ENCODE measurements around the gene TACC3.

DNA sequence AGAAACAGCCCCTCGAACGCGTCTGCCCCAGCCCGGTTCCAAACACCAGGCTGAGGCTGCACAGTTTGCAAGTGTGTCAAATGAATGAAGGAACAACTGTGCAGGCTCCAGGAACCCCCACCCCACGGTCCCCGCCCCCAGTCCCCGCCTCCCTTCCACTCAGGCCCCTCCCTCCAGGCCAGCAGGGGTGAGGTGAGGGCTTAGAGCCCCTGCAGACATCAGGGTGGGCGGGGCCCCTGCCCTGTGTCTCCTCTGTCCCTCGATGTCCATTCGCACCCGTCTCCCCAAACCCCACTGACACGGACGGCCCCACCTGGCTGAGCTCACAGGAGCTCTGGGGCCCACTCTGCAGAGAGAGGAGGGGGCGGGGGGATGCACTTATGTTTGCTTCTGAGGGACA is 28.5 kb downstream of the TACC3 start:
- TF ChIP-seq, protein P1, sequence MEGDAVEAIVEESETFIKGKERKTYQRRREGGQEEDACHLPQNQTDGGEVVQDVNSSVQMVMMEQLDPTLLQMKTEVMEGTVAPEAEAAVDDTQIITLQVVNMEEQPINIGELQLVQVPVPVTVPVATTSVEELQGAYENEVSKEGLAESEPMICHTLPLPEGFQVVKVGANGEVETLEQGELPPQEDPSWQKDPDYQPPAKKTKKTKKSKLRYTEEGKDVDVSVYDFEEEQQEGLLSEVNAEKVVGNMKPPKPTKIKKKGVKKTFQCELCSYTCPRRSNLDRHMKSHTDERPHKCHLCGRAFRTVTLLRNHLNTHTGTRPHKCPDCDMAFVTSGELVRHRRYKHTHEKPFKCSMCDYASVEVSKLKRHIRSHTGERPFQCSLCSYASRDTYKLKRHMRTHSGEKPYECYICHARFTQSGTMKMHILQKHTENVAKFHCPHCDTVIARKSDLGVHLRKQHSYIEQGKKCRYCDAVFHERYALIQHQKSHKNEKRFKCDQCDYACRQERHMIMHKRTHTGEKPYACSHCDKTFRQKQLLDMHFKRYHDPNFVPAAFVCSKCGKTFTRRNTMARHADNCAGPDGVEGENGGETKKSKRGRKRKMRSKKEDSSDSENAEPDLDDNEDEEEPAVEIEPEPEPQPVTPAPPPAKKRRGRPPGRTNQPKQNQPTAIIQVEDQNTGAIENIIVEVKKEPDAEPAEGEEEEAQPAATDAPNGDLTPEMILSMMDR (IDR thresholded peaks at IDR 0.05), result no peak
- no peak for TF ChIP-seq POLR2A (IDR thresholded peaks at IDR 0.05)

Data from adrenal gland (tissue), 5 donors.